B cell (primary cell): ENCODE data around the gene KAT2A.

ENCODE experiments used
- EZH2 ChIP-seq: IDR thresholded peaks from 2 replicates; pipeline ENCODE4 v1.6.1; 2012; ENCODE audit warnings: borderline replicate concordance, low read depth, mild to moderate bottlenecking, moderate library complexity, low read length; ENCODE audit not compliant: insufficient read depth, poor library complexity, severe bottlenecking
- TF ChIP-seq, protein P1 (sequence below): fragments of 200-600 bp; IDR thresholded peaks from one replicate; pipeline ENCODE4 v1.8.0; 2022; ENCODE audit warnings: antibody characterized with exemption, mild to moderate bottlenecking

DNA sequence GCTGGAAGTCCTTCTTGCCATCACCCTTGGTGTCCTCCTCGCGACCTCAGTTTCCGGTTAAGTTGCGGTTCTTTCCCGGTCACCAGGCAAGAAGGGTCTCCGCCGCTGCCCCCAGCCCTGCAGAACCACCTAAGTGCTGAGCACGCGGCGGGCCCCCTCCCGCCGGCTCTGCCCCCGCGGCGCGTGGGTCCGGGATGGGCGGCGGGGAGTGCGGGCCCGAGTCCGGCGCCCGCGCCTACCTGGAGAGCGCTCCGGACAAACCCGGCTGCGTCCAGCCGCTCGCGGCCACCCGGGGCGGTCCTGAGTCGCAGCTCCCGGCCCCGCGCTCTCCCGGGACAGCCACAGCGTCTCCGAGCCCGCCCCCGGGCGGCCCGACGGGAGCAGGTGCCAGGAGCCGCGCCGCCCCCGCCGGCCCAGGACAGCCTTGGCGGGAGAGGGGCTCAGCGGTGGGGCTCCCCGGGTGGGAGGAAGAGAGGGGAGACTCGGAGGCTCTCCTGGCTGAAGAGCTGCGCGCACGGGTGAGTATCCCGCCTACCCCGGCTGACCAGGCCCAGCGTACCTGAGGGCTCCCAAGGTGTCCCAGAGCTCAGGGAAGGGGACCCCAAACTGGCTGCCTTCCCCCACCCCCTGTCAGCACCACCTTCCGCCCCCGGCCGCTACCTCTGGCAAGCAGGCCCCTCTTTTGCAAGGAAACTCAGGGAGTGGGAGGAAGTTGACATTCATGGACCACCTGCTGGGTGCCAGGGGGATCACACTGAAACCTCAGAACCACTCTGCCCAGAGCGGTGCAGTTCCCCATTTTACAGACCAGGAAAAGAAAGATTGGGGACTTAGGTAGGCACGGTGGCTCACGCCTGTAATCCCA lies 48.6 kb downstream of the KAT2A start:
- TF ChIP-seq, protein P1, sequence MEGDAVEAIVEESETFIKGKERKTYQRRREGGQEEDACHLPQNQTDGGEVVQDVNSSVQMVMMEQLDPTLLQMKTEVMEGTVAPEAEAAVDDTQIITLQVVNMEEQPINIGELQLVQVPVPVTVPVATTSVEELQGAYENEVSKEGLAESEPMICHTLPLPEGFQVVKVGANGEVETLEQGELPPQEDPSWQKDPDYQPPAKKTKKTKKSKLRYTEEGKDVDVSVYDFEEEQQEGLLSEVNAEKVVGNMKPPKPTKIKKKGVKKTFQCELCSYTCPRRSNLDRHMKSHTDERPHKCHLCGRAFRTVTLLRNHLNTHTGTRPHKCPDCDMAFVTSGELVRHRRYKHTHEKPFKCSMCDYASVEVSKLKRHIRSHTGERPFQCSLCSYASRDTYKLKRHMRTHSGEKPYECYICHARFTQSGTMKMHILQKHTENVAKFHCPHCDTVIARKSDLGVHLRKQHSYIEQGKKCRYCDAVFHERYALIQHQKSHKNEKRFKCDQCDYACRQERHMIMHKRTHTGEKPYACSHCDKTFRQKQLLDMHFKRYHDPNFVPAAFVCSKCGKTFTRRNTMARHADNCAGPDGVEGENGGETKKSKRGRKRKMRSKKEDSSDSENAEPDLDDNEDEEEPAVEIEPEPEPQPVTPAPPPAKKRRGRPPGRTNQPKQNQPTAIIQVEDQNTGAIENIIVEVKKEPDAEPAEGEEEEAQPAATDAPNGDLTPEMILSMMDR, result no peak
- TF ChIP-seq EZH2, result peak; percentile 80
